AG10803 (cell line): ENCODE data around the gene UTF1.

ENCODE experiments used
- DNase-seq: peaks from one replicate; pipeline ENCODE4 v3.0.0; 2010; ENCODE audit warnings: low read depth
- H3K4me3 ChIP-seq: 2 replicates; pipeline ENCODE4 v1.5.1; 2011; ENCODE audit warnings: mild to moderate bottlenecking, low read length, control low read depth
- CTCF ChIP-seq: conservative IDR thresholded peaks from 2 replicates; pipeline ENCODE4 v1.5.1; 2011; ENCODE audit warnings: mild to moderate bottlenecking, low read length, control low read depth, inconsistent platforms

UTF1 gene

GRCh38 chr10:133189256-133189655, 40.8 kb upstream of the UTF1 start:
- TF ChIP-seq CTCF, result no peak
- H3K4me3 ChIP-seq, result no peak overlapping the region
- no peak for DNase-seq

GRCh38 chr10:133189726-133190125, 40.3 kb upstream of the UTF1 start:
- TF ChIP-seq CTCF, result no peak
- DNase-seq, result no peak
- no peak overlapping the region for H3K4me3 ChIP-seq

- no peak overlapping the region for H3K4me3 ChIP-seq
- no peak for DNase-seq
- no peak for TF ChIP-seq CTCF
Observed at GRCh38 chr10:133190225-133190624, 39.8 kb upstream of the UTF1 start.

- H3K4me3 ChIP-seq, result no peak overlapping the region
- no peak for DNase-seq
- TF ChIP-seq CTCF, result no peak
Observed at GRCh38 chr10:133191651-133192050, 38.4 kb upstream of the UTF1 start.

- no peak overlapping the region for H3K4me3 ChIP-seq
- TF ChIP-seq CTCF, result no peak
- no peak for DNase-seq
Observed at GRCh38 chr10:133194151-133194550, 35.9 kb upstream of the UTF1 start.

- DNase-seq, result no peak
Observed at GRCh38 chr10:133195096-133195495, 34.9 kb upstream of the UTF1 start.

GRCh38 chr10:133195611-133196010, 34.4 kb upstream of the UTF1 start:
- no peak for DNase-seq
- H3K4me3 ChIP-seq, result no peak overlapping the region
- no peak for TF ChIP-seq CTCF

More at GRCh38 chr10:133195096-133195495, 34.9 kb upstream of the UTF1 start:
- no peak for TF ChIP-seq CTCF
- H3K4me3 ChIP-seq, result no peak overlapping the region
